Eye (tissue), 1 donor: Measurements from ENCODE around the gene STAB2.
A peak's percentile ranks its signal among the peaks of the same experiment; 100 is the strongest.
"Not testable (repeated sequence)": the region's sequence is repeated elsewhere in the genome, so short reads cannot be mapped to it uniquely, and the experiment has no call there.

Source experiments
- DNase-seq: peaks from one replicate; pipeline ENCODE4 v3.0.0-alpha.2; 2015

Gene STAB2

DNA sequence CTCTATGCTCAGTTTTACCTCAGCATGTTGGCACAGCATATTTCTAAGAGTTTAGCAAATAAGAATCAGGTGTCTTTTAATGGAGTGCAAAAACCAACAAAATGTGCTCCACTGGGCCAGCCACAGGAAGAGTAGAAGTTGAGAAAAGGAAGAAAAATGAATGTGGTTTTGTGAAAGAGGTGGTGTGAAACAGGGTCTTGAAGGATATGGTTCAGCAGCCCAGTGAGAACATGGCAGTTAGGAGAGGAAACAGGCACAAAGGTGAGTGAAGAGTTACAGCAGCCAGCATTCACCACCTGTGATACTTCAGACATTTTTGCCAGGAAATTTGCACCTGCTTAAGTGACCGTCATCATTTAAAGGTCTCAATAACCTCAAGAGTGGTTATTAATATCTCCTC, 2.4 kb downstream of the STAB2 start:
- DNase-seq: no peak

DNA sequence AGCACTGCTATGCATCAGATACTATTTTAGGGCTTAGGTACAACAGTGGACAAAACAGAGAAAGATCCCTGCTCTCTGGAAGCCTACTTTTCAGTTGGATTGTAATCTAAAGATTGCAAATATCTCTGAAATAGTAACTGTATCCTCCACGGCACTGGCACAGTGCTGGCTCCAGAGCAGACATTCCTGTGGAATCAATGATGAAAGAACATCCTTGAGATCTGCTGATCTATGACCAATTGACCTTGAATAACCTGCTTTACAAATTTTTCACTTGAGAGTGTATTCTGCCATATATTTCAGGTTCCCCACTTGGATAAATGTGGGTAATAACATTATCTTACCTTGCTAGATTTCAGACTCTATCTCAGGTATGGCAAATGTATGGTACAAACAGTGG, 3.2 kb downstream of the STAB2 start:
- DNase-seq: no peak

DNA sequence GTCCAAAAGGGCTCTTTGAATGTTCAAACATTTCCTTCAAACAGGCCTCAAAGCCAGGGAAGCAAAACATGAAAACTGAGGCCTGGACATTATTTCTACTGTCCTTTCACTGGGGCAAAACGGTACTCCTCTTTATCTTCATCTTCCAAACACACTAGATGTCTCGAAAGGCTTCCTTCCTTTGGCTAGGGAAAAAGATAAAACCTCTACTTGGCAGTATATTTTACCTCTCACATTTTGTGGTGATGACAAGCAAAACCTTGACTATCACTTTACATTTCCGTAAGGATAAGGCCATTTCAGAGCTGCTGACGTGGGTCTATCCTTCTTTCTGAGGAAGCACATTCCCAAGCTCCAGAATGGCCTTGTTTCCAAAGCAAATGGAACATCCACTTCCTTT, 9.9 kb downstream of the STAB2 start:
- DNase-seq: no peak

DNA sequence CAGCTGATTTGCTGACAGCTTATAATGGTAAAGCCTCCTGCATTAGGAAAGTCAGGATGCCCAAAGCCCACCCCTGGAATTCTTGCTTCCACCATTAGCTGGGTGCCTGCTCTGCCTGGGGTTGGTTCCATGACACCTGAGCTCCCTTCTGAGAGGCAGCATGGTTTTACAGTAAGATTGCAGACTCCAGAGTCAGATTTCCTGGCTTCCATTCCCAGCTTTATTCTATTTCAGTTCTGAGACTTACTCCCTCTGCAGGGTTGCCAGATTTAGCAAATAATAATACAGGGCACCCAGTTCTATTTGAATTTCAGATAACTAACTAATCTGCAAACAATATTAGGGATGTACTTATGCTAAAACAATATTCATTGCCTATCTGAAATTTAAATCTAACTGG, 12.2 kb downstream of the STAB2 start:
- no peak for DNase-seq

DNA sequence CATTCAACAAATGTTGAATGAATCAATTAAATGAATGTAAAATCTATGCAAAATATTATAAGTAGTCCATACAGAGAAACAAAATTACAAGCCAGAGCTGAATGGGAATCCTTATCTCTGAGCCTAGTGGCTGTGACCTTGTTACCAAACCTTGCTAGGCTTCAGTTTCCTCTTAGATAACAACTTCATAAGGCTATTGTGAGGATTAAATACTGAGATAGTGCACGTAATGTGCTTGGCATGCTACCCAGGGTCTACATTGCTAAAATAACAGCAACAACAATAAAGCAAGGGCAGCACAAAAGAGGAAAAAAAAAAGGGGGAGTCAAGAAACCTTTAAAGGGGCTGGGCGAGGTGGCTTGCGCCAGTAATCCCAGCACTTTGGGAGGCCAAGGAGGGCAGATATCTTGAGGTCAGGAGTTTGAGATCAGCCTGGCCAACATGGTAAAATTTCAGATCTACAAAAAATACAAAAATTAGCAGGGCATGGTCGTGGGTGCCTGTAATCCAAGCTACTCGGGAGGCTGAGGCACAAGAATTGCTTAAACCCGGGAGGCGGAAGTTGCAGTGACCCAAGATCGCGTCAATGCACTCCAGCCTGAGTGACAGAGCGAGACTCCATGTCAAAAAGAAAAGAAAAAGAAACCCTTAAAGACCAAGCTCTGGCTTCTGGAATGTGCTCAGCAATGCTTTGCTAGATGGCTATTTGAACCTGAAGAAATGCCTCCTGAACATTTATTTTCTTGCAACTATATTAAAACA, 14.1 kb downstream of the STAB2 start:
- no peak for DNase-seq

DNA sequence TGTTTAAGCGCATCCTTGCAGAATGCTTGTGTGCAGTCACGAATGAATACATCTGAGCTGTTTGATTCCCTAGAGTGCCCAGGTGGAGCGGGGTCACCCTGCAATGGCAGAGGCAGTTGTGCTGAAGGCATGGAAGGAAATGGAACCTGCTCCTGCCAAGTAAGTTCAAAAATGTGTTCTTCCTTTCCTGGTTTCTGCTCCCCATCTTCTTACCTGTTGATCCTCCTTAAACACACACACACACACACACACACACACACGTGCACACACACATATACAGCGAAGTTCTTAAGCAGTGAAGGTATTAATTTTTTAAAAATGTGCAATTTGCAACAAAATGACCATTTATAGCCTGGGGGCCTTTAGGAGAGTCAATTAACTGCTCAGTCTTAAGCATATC, 33.3 kb downstream of the STAB2 start:
- DNase-seq: no peak

DNA sequence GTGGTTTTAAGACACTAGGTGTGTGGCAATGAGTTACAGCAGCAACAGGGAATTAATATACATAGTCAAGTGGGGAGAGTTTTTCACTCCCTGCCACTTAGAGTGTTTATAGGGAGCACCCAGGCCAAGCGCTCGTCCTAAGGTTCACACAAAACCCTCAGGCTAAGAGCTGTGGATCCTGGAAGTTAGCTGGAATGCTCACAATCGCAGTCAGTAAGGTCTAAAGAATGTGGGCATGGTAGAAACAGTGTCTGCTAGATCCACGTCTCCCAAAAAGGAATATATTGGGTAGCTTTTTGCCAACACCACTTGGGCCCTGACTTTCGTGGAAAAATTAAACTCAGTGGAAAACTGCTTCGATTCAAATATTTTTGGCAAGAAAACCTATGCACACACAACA, 36.6 kb downstream of the STAB2 start:
- DNase-seq: no peak

DNA sequence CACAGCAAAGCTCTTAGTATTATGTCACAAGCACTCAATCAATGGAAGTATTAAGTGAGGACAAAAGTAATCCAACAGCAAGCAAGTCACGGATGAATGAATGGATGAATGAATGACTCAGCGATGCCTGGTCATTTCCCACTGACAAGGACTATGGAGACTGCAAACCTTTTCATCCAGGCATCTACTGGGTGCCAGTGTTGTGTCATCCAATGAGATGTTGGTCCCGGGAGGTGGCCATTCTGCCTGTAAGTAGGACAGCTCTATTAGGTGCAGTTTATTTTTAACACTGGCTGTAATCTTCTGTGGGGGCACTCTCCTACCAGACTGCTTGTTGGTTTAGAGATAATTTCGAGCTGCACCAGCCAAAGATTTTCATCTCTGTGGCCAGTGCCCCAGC, 39.4 kb downstream of the STAB2 start:
- peak; percentile 21 for DNase-seq

DNA sequence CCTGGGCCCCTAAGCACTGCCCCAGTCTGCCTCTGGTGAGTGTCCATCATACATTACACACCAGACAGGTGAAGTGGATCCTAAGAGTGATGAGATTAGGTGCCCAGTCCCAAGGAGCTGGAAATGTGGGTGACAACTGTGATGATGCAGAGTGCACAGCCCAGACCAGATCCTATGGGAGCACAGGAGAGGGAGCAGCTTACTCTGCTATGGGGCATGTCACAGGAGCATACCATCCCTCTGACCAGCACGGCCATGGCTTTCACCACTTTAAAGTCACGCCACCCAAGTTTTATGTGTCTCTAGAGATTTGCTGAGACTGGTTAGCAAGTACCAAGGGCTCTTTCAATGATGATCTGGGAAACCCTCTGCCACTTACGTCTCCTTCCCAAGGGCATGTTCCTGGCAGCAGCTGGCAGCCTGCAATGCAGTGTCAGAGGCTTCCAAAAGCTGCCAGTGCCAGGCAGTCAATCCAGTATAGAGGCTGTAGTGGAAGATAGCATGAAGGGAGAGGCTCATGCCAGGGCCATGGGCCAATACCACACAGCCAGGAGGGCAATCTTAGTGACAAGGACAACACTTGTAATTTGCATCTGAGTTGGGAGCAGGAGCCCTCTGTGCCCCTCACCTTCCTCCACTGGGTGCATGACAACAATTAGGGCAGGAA, 40.2 kb downstream of the STAB2 start:
- no peak for DNase-seq

DNA sequence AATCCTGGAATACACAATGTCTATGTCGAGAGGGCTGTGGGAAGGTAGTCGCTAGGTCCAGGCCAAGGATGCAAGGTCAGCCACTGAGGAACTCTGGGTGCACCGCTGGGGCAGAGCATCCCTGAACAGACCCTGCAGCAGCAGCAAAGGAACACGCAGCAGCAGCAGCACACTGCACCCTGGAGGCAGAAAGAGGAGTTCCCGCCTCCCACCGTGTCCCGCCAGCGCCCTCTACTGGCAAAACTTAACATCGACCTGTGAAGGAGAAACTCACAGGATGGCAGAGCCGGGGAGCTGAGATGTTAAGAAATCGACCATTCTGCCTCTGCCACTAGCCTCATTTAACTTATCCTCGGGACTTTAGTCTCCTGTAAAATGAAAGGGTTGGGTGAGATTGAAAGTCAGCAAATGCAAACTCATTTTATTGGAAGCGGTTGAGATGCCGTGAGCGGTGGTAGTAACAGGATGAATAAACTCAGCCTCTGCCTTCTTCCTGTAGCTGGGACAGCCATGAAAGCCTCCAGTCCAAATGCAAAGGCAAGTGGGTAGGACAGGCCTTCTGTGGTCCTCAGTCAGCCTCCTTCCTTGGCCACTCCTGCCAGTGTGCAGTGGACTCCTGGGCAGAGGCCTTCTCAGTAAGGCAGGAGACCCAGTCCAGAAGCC, 45.6 kb downstream of the STAB2 start:
- peak; percentile 41 for DNase-seq

DNA sequence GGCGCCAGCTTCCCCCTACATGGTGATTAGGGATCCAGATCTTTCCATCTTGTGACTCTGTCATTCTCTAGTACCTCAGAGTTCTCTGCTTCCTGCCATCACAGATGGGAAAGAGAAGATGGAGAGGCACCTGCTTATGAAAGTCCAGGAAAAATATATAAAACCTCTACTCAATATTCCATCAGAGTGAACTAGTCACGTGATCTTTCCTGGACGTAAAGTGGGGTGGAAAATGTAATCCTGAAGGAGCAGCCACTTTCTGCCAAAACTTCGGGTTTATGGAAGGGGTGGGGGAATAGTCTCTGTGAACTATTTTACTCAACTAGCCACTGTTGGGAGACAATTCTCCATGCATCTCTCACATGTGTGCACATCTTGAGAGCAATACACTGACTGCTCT, 47.7 kb downstream of the STAB2 start:
- DNase-seq: no peak

DNA sequence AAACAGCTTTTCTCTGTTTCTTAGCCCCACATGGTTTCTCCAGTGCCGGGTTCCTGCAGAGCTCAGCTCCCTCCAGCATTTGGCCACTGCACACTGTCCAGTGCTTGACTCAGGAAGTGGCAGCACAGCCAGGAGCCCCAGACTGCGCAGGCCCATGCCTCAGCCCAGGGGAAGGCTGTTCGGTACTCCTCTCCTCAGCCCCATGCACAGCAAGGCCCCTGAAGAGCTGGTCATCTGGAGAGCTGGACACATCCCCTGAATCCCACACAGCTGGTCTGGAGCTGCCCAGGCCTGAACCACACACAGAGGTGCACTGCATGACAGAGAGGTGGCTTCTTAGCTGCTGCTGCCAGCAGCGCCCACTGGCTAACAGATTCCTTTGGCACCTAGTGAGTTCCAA, 48.3 kb downstream of the STAB2 start:
- DNase-seq: no peak

DNA sequence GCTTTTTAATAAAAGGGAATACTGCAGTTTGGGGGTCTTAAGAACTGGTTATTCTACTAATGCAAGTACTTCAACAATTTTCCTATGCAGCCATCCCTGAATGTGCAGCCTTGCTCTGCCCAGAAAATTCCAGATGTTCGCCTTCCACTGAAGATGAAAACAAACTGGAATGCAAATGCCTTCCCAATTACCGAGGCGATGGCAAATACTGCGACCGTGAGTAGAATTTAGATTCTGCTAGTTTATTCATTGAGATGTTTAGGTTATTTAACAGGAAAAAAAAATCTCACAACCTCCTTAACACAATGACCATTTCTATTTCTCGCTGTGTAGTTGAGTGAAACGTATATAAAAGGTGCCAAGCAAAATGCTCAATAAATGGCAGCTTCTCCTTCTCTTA, 49.9 kb downstream of the STAB2 start:
- DNase-seq: no peak

DNA sequence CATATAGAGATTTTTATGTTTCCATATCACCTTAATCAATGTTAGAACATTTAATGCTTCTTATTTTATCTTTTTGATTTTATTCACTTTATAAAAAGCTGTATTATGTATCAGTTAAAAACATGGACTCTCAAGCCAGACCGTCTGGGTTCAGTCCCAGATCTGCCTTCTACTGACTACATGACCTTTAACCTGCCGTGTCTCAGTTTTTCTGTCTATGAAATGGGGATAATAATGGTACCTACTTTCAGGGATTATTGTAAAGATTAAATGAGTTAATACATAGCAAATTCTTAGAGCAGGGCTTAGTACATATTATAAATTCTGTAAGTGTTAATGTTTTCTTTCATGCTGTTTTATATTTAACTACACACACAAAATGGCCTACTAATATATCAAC, 50.4 kb downstream of the STAB2 start:
- DNase-seq: no peak

DNA sequence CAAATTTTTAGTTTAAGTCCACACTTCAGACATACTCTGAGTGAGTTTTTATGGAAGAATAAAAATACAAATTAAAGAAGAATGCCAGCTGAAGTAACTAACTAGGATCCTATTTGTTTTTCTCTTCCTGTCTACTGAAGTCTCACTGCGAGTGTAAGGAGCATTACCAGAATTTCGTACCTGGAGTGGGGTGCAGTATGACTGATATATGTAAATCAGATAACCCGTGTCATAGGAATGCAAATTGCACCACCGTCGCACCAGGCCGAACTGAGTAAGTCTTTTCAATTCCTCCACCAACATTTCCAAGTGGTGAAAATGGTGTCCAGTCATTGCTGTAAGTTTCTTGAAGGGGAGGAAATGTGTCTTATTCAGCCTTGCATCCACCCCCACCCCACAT, 52.9 kb downstream of the STAB2 start:
- DNase-seq: no peak

DNA sequence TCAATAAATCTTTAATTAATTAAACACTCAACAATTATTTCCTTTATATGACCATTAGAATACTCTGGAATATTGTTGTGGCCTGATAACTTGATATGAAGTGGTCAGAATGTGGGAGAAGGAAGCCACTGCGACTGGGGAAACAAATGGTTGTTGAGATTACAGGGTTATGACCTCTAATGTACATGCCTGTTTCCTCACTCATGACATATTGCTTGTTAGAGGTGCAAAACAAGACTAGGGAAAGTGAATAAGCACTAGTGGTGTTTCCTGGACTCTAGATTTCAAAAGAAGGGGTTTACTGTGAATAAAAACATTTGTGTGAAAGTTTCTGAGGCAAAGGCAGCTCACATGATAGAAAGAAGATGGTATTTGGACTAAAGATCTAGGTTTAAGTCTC, 53.3 kb downstream of the STAB2 start:
- no peak for DNase-seq

DNA sequence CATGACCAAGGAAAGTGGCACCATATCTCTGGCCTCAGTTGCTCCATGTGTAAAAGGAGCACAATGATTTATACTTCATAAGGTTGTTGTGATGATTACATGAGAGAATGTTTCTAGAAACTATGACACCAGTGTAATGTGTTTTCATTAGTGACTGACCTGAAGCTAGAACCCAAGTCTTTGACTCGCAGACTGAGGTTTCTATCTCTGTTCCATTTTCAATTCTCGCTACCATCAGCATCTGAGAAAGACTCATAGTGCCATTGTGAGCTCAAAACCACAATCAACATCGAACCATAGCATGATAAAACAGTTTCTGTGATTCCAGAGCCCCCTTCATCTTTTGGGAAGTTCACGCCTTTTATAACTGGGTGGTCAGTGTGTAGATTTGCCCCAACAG, 53.8 kb downstream of the STAB2 start:
- no peak for DNase-seq

DNA sequence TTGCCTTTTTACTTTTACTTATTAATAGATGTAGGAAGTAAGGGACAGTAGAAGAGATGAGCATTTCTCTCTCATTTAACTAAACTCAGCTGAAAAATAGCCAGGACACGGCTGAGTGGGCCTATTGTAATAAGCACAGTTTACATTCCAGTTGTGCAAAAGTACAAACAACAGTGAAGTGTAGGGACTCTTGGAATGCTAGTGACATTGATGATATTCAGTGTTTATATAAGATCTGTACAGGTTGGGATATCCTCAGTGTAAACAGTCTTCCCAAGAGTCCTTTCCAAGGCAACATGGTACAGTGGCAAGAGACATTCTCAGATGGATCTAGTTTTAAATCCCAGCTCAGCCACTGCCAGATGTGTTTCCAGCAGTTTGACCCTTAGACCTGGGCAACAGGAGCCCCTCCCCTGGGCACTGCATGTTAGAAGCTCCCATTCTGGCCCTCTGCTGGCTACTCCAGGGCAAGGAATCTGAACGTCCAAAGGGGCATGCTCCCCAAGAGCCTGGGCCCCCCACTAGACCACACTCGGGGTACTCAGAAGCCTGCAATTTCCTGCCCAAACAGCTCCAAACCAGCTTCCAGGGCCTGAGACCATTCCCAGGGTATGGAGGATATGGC, 55.3 kb downstream of the STAB2 start:
- DNase-seq: no peak

DNA sequence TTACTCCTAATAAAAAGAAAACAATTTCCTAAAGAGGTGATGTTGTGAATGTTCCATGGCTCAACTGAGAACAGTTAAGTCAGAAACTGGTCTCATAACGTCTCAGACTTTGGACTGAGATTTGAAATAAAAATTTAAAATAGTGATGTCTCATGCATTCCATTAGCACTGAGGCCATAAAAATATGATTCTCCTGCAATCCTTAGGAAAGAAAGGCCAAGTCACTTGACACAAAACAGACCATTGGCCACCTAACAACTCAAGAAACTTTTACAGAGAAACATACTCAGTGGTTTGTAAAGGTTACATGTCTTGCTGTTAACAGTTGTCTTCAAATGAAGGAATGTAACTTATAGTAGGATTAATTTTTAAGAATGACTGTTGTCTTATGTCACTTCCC, 58.1 kb downstream of the STAB2 start:
- DNase-seq: no peak

DNA sequence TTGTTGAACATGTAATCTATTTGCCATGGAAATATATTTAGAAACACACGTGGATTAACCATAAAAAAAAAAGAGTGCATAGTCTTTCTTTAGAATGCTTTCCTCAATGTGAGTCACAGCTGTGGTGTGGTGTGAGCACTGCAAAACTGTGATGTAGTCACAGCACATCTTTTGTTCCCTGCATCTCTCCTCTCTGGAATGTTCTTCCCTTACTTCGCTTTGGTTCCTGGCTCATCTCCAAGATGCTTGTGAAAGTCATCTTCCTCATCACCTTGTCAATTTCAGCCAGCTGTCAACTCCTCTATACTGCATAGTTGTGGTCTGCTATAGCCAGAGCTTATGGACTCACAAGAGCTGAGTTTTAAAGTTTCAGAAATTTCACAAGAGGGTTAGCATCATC, 60.2 kb downstream of the STAB2 start:
- no peak for DNase-seq

DNA sequence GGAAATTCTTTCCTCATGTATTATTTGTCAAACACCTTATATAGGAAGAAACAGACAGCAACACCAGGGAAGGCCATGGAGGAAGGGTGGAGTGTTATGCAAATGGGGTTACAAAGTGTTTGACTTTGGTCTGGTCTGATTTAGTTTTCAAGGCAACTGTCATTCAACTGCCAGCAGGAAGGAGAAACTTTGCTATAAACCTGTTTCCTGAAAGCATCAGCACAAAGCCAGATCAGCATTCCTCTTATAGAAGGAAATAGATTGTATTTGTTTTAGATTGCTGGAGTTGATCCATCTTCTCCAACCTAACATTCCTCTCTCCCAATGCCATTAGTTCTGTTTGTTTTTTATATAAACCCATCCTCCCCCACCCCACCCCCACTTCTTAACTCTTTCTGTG, 65.7 kb downstream of the STAB2 start:
- no peak for DNase-seq

DNA sequence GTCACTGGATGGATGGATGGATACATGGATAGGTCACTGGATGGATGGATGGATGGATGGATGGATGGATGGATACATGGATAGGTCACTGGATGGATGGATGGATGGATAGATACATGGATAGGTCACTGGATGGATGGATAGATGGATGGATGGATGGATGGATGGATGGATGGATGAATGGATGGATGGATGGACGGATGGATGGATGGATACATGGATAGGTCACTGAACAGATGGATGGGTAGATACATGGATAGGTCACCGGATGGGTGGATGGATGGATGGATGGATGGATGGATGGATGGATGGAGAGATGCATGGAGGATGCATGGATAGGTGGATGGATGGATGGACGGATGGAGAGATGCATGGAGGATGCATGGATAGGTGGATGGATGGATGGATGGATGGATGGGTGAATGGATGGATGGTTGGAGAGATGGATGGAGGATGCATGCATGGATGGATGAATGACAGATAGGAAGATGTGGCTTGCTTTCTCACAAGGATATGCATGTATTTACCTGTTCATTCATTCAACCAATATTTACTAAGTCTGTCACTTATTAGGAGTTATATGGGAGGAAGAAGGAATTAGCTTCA, 66.6 kb downstream of the STAB2 start:
- DNase-seq: not testable (repeated sequence)

DNA sequence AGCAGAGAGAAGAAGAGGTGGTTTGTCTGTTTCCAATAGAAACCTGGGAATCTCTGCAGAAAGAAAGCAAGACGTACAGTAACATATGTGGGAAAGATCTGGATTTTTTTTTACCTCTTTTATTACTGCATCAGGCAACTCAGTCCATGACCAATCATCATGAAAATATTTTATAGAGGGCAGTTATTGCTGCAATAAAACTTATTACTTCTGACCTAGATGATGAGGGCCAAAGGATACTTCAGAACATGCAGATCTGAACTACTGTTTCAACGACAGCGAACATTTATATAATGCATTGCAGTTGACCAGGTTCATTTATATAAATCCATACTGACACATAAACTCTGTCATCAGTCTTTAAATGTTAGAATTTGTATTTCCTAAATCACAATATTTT, 67.7 kb downstream of the STAB2 start:
- DNase-seq: no peak

DNA sequence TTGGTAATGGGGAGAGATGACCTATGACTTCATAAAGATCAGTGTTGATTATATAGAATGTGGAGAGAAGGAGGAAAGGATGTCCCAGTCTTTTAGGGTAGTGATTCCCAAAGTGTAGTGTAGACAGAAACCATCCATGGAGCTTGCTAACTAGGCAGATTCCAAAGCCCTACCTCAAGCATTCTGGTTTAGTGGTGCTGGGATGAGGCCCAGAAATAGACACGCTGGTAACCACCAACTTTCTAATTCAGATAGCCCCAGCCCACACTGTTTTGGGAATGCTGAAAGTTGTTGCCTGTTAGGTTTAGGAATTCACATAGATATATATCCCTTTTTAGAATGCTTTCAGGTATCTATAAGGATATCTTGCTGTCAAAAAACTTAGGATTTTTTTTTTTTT, 69.2 kb downstream of the STAB2 start:
- no peak for DNase-seq
